OCI-LY7 (cell line): ENCODE results near the gene KCNC1.

Experiments used
- CTCF ChIP-seq: fragments of 200-600 bp; sonication (generic); conservative IDR thresholded peaks from 2 replicates; pipeline ENCODE4 v1.5.1; 2014; ENCODE audit warnings: mild to moderate bottlenecking, antibody characterized with exemption, low read length, moderate library complexity, mixed read lengths
- EZH2phosphoT487 ChIP-seq: fragments of 200-600 bp; sonication (generic); IDR thresholded peaks from 2 replicates; pipeline ENCODE4 v1.6.1; 2018; ENCODE audit warnings: low read depth, borderline replicate concordance, mild to moderate bottlenecking, mixed run types, antibody characterized with exemption, low read length, moderate library complexity, mixed read lengths

- TF ChIP-seq EZH2phosphoT487 (no peak), CTCF (no peak)
These were observed 93.8 kb downstream of the KCNC1 start for GRCh38 chr11:17828311-17828751.
